HCT116 (cell line): ENCODE results near the gene ELAVL1. TPM values are rescaled to one million over a fixed set of nuclear protein-coding genes. Genes with fewer than 3 reads are reported as not detected.

ENCODE experiments used
- ATAC-seq: fragments of 200-7000 bp; cut with Tn5 transposase; 2 replicates; pipeline ENCODE4 v1.9.1; 2020; ENCODE audit warnings: mild to moderate bottlenecking, moderate library complexity
- BruUV-seq: library from RNA; stranded (reverse); fragments of 400-500 nt; replicated peaks from 2 replicates; lab custom pipeline; 2021; lab: Mats Ljungman, UMichigan
- CTCF ChIA-PET: fragments of 300-600 bp; sonication (Branson Sonifier 250); formaldehyde crosslinking; loops from one replicate; lab custom pipeline; 2021; ENCODE audit warnings: antibody characterized with exemption; lab: Charles Lee
- POLR2A ChIA-PET: fragments of 300-600, 350-600 bp; sonication (Branson Sonifier 250); formaldehyde crosslinking; loops from one replicate; lab custom pipeline; 2021; ENCODE audit warnings: antibody characterized with exemption; lab: Charles Lee
- RAD21 ChIA-PET, 2 experiments: fragments of 300-600 bp; sonication (Branson Sonifier 250); formaldehyde crosslinking; loops; one replicate each; lab custom pipeline; 2023; ENCODE audit warnings: low total read pairs in 2 of 2; ENCODE audit not compliant: uncharacterized antibody in 2 of 2, unreplicated experiment in 2 of 2, low non-redundant PET in 1 of 2; lab: Charles Lee
- DNase-seq: peaks from one replicate; pipeline ENCODE4 v3.0.0-alpha.2; 2010; ENCODE audit warnings: low read depth, low spot score
- H2AFZ ChIP-seq: fragments of 200-600 bp; shearing (Covaris generic), sonication (generic); 2 replicates; pipeline ENCODE4 v1.6.1; 2017; ENCODE audit warnings: low read depth, mixed run types, mixed read lengths, antibody characterized with exemption, low read length; ENCODE audit not compliant: poor library complexity, severe bottlenecking
- H3K27ac ChIP-seq: 2 replicates; pipeline ENCODE4 v1.5.1; 2012; ENCODE audit warnings: low read depth, low read length
- H3K27me3 ChIP-seq: fragments of 200-600 bp; sonication (generic); 2 replicates; pipeline ENCODE4 v1.6.1; 2016; ENCODE audit warnings: mixed run types, low read length, mixed read lengths; ENCODE audit not compliant: insufficient read depth
- H3K36me3 ChIP-seq, 2 experiments: fragments of 200-500 bp in 1 of 2; fragments of 200-600 bp in 1 of 2; sonication (Bioruptor generic) in 1 of 2; sonication (generic) in 1 of 2; 2 replicates each; pipeline versions ENCODE4 v1.5.1 to v1.6.1; 2014 to 2016; ENCODE audit warnings: low read length in 2 of 2, inconsistent platforms in 1 of 2, mixed read lengths in 1 of 2, mixed run types in 1 of 2; ENCODE audit not compliant: insufficient read depth in 2 of 2, control insufficient read depth in 1 of 2
- H3K4me1 ChIP-seq, 2 experiments: fragments of 200-600 bp in 1 of 2; sonication (generic) in 1 of 2; 2 replicates each; pipeline versions ENCODE4 v1.5.1 to v1.6.1; 2012 to 2017; ENCODE audit warnings: low read length in 2 of 2, inconsistent platforms in 1 of 2, mild to moderate bottlenecking in 1 of 2, mixed read lengths in 1 of 2, mixed run types in 1 of 2, moderate library complexity in 1 of 2; ENCODE audit not compliant: insufficient read depth in 2 of 2, control insufficient read depth in 1 of 2
- H3K4me2 ChIP-seq: fragments of 200-600 bp; sonication (generic); 2 replicates; pipeline ENCODE4 v1.6.1; 2017; ENCODE audit warnings: mixed run types, low read length, mixed read lengths
- H3K4me3 ChIP-seq, 2 experiments: fragments of 200-600 bp in 1 of 2; sonication (generic) in 1 of 2; replicated peaks in 1 of 2; 2 replicates each; pipeline ENCODE4 v1.5.1; 2011 to 2016; ENCODE audit warnings: low read length in 2 of 2, control low read depth in 1 of 2, low read depth in 1 of 2, mild to moderate bottlenecking in 1 of 2, mixed read lengths in 1 of 2, mixed run types in 1 of 2
- H3K79me2 ChIP-seq: fragments of 200-600 bp; sonication (generic); 2 replicates; pipeline ENCODE4 v1.6.1; 2017; ENCODE audit warnings: mild to moderate bottlenecking, mixed run types, low read length, moderate library complexity, mixed read lengths; ENCODE audit not compliant: insufficient read depth
- H3K9ac ChIP-seq: fragments of 200-600 bp; sonication (generic); 2 replicates; pipeline ENCODE4 v1.6.1; 2016; ENCODE audit warnings: low read length, mixed read lengths
- H3K9me2 ChIP-seq: fragments of 200-600 bp; sonication (generic), shearing (Covaris generic); 2 replicates; pipeline ENCODE4 v1.6.1; 2017; ENCODE audit warnings: mixed run types, mild to moderate bottlenecking, moderate library complexity; ENCODE audit not compliant: insufficient read depth
- H3K9me3 ChIP-seq, 2 experiments: fragments of 200-500 bp in 1 of 2; fragments of 200-600 bp in 1 of 2; sonication (Bioruptor generic) in 1 of 2; sonication (generic) in 1 of 2; 2 replicates each; pipeline ENCODE4 v1.6.1; 2014 to 2017; ENCODE audit warnings: low read length in 2 of 2, mixed read lengths in 2 of 2, inconsistent platforms in 1 of 2, low read depth in 1 of 2, mild to moderate bottlenecking in 1 of 2, mixed run types in 1 of 2, moderate library complexity in 1 of 2; ENCODE audit not compliant: control insufficient read depth in 1 of 2, insufficient read depth in 1 of 2
- H4K20me1 ChIP-seq: fragments of 200-600 bp; sonication (generic), shearing (Covaris generic); 2 replicates; pipeline ENCODE4 v1.6.1; 2017; ENCODE audit warnings: mixed run types, mild to moderate bottlenecking, moderate library complexity; ENCODE audit not compliant: insufficient read depth
- EGR1 ChIP-seq: IDR thresholded peaks from 2 replicates; pipeline ENCODE4 v1.6.1; 2012; ENCODE audit warnings: low read depth
- JUND ChIP-seq: IDR thresholded peaks from 2 replicates; pipeline ENCODE4 v1.6.1; 2012
- POLR2AphosphoS5 ChIP-seq: IDR thresholded peaks from 2 replicates; pipeline ENCODE4 v1.6.1; 2011; ENCODE audit warnings: mild to moderate bottlenecking, low read depth, low read length, moderate library complexity
- SIN3A ChIP-seq: IDR thresholded peaks from 2 replicates; pipeline ENCODE4 v1.6.1; 2012; ENCODE audit warnings: low read depth
- SP1 ChIP-seq: IDR thresholded peaks from 2 replicates; pipeline ENCODE4 v1.6.1; 2012; ENCODE audit warnings: low read depth
- SRF ChIP-seq: IDR thresholded peaks from 2 replicates; pipeline ENCODE4 v1.6.1; 2012; ENCODE audit warnings: low read depth
- TCF7L2 ChIP-seq: IDR thresholded peaks from 2 replicates; pipeline ENCODE4 v1.7.0; 2011; ENCODE audit warnings: borderline replicate concordance, inconsistent platforms; ENCODE audit not compliant: insufficient read depth, insufficient read length; ENCODE audit errors: extremely low read depth
- ZFX ChIP-seq: fragments of 450-650 bp; IDR thresholded peaks from 2 replicates; pipeline ENCODE4 v1.6.1; 2017
- intact Hi-C: fragments of 100-400 bp; cut with micrococcal nuclease; formaldehyde crosslinking; loops from 2 replicates; pipeline ENCODE4 v1.10.0; 2022
- total RNA-seq: library from RNA; stranded (reverse); gene quantifications from one replicate; pipeline ENCODE4 v1.2.1, GENCODE V29; 2021; ENCODE audit not compliant: unreplicated experiment

The ELAVL1 gene
- total RNA-seq, 1 experiment from 2014 or later, result 134 TPM

- H3K4me3 ChIP-seq, result no peak within 1 kb of the TSS
- TF ChIP-seq SRF (no peak), SIN3A (no peak), JUND (no peak), TCF7L2 (no peak), EGR1 (no peak), SP1 (no peak)
- TF ChIP-seq, all 23 proteins: peak for 0
- ChIA-PET POLR2A (no interaction called here), CTCF (no interaction called here), RAD21 (no interaction called here)
- H3K9me2 ChIP-seq, result no peaks in the 10 kb centered on the region
- no peaks in the 10 kb centered on the region for H3K9me3 ChIP-seq
- no peak for DNase-seq
- no peaks in the 10 kb centered on the region for H3K27me3 ChIP-seq
- H3K4me2 ChIP-seq, result peak within 1 kb of the TSS; percentile 91
- no TSS peak for BruUV-seq
- intact Hi-C loops, result no loop called here
- H2AFZ ChIP-seq, result no peak within 1 kb of the TSS
- H3K36me3 ChIP-seq, result peaks cover 5 to 6% of the 10 kb centered on the region in 2 experiments; a peak in 3 of 4 replicates
- ATAC-seq, result no peak
- no peaks in the 10 kb centered on the region for H4K20me1 ChIP-seq
- peaks cover 10% of the 10 kb centered on the region; the same call in 1 of the 2 replicates for H3K79me2 ChIP-seq
- H3K27ac ChIP-seq, result peak within 1 kb of the TSS; percentile 89
- H3K9ac ChIP-seq, result peak within 1 kb of the TSS; percentile 89; the same call in 1 of the 2 replicates
- H3K4me1 ChIP-seq, result peaks cover 14 to 42% of the 10 kb centered on the region in 2 experiments; a peak in 3 of 4 replicates
These were observed 90.8 kb downstream of the ELAVL1 start, which contains the start of gene TGFBR3L for GRCh38 chr19:7914598-7915045. TGFBR3L (plus strand) TSS chr19:7914830.

- BruUV-seq, result no TSS peak
- no peaks in the 10 kb centered on the region for H3K9me2 ChIP-seq
- H3K27me3 ChIP-seq, result no peaks in the 10 kb centered on the region
- no peaks in the 10 kb centered on the region for H4K20me1 ChIP-seq
- DNase-seq, result no peak
- no peak overlapping the region for H3K9ac ChIP-seq
- CTCF ChIA-PET, result no interaction called here
- H3K79me2 ChIP-seq, result peaks cover 12% of the 10 kb centered on the region; the same call in 1 of the 2 replicates
- POLR2A ChIA-PET, result no interaction called here
- no peak overlapping the region for H2AFZ ChIP-seq
- no peaks in the 10 kb centered on the region for H3K9me3 ChIP-seq
- peaks cover 5 to 6% of the 10 kb centered on the region in 2 experiments; a peak in 3 of 4 replicates for H3K36me3 ChIP-seq
- H3K4me3 ChIP-seq, result no peak overlapping the region
- H3K27ac ChIP-seq, result no peak overlapping the region
- peaks cover 13 to 37% of the 10 kb centered on the region in 2 experiments; a peak in 3 of 4 replicates for H3K4me1 ChIP-seq
- TF ChIP-seq ZFX, result no peak
- peak; percentile 6; the same call in 1 of the 2 replicates for TF ChIP-seq POLR2AphosphoS5
- TF ChIP-seq, all 23 proteins: peak for 1
- RAD21 ChIA-PET, result no interaction called here
- no peak for ATAC-seq
- intact Hi-C loops, result no loop called here
- H3K4me2 ChIP-seq, result no peak overlapping the region
These were observed 91.3 kb downstream of the ELAVL1 start for GRCh38 chr19:7914099-7914498.
